ENCODE data around the gene RSAD2. TPM values are rescaled to one million over a fixed set of nuclear protein-coding genes. Genes with fewer than 3 reads are reported as not detected.

RSAD2 gene
- total RNA-seq, 1 experiment from 2014 or later: 37.2 TPM

DNA sequence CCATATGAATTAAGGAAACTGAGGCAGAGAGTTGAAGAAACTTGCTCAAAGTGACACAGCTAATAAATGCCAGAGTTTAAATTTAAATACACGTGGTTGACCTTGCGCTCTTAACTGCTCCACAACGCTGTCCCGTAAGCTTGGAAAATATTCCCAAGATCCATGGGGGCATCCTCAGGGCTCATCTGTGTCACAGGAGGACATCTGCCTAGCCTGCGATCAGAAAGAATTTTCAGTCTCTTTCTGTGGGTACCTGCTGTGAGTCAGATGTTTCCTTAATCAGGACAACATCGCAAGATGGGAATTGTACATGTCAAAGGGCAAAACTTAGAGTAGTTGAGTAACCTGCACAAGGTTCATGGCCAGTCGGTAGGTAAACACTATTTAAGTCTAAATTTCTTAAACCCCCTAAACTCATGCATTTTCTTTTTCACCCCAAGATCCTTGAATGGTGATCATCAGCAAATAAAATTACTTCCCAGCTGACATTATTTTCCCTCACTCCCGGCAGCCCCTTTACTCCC lies 13.3 kb upstream of the RSAD2 start:
- TF ChIP-seq CTCF (IDR thresholded peaks at IDR 0.05; ENCODE audit: unreplicated experiment): no peak
- no peak for DNase-seq
- CTCF ChIA-PET: no interaction called here
- H3K9me3 Mint-ChIP-seq (ENCODE audit: low read depth, unreplicated experiment): peaks cover 2% of the 10 kb centered on the region
- peaks cover 14% of the 10 kb centered on the region for H3K4me1 Mint-ChIP-seq (ENCODE audit: low read depth, unreplicated experiment)
- TSS peak; percentile 63 for BruUV-seq (replicated peaks)
- peak overlapping the region; percentile 78 for H3K4me3 Mint-ChIP-seq (ENCODE audit: low read depth, unreplicated experiment)
- intact Hi-C loops (cut with micrococcal nuclease; ENCODE audit: unreplicated experiment): no loop called here
- no peak overlapping the region for H3K27ac Mint-ChIP-seq (ENCODE audit: unreplicated experiment)
- peaks cover 9% of the 10 kb centered on the region for H3K36me3 Mint-ChIP-seq (ENCODE audit: insufficient read depth, unreplicated experiment)
- no peaks in the 10 kb centered on the region for H3K27me3 Mint-ChIP-seq (ENCODE audit: unreplicated experiment)

GRCh38 chr2:6864923-6865345 lies 12.6 kb upstream of the RSAD2 start:
- CTCF ChIA-PET: no interaction called here
- no peak for DNase-seq
- intact Hi-C loops (cut with micrococcal nuclease; ENCODE audit: unreplicated experiment): no loop called here
- no TSS peak for BruUV-seq (replicated peaks)
- Mint-ChIP-seq H3K9me3 (ENCODE audit: low read depth, unreplicated experiment) (peaks cover 2% of the 10 kb centered on the region), H3K36me3 (ENCODE audit: insufficient read depth, unreplicated experiment) (peaks cover 9% of the 10 kb centered on the region), H3K4me1 (ENCODE audit: low read depth, unreplicated experiment) (peaks cover 14% of the 10 kb centered on the region), H3K27me3 (ENCODE audit: unreplicated experiment) (no peaks in the 10 kb centered on the region), H3K4me3 (ENCODE audit: low read depth, unreplicated experiment) (peak overlapping the region; percentile 78), H3K27ac (ENCODE audit: unreplicated experiment) (no peak overlapping the region)
- TF ChIP-seq CTCF (IDR thresholded peaks at IDR 0.05; ENCODE audit: unreplicated experiment): no peak

- peak within 1 kb of the TSS; percentile 78 for H3K4me3 Mint-ChIP-seq (ENCODE audit: low read depth, unreplicated experiment)
- peak within 1 kb of the TSS; percentile 47 for H3K27ac Mint-ChIP-seq (ENCODE audit: unreplicated experiment)
- peaks cover 9% of the 10 kb centered on the region for H3K36me3 Mint-ChIP-seq (ENCODE audit: insufficient read depth, unreplicated experiment)
- TF ChIP-seq CTCF (IDR thresholded peaks at IDR 0.05; ENCODE audit: unreplicated experiment): no peak
- H3K4me1 Mint-ChIP-seq (ENCODE audit: low read depth, unreplicated experiment): peaks cover 14% of the 10 kb centered on the region
- H3K9me3 Mint-ChIP-seq (ENCODE audit: low read depth, unreplicated experiment): no peaks in the 10 kb centered on the region
- peak; percentile 71 for DNase-seq
- CTCF ChIA-PET: interaction anchor here (1.0 to 1.2 kb wide), 2 partner anchors 12 to 67 kb away, joined by 3 read pairs; no protein-coding TSS in a partner anchor
- BruUV-seq (replicated peaks): no TSS peak
- H3K27me3 Mint-ChIP-seq (ENCODE audit: unreplicated experiment): no peaks in the 10 kb centered on the region
- intact Hi-C loops (cut with micrococcal nuclease; ENCODE audit: unreplicated experiment): loop anchor here (1.0 kb wide), 1 partner anchor 39 kb away; no protein-coding TSS in a partner anchor
Measured at GRCh38 chr2:6865346-6866274, 12.0 kb upstream of the RSAD2 start, which contains the start of gene CMPK2. TSS of gene CMPK2 (minus strand) at chr2:6865907. CDS start at chr2:6865696, 211 bp downstream.

- Mint-ChIP-seq H3K27ac (ENCODE audit: unreplicated experiment) (peak overlapping the region; percentile 47), H3K4me3 (ENCODE audit: low read depth, unreplicated experiment) (peak overlapping the region; percentile 78), H3K4me1 (ENCODE audit: low read depth, unreplicated experiment) (peaks cover 14% of the 10 kb centered on the region), H3K36me3 (ENCODE audit: insufficient read depth, unreplicated experiment) (peaks cover 9% of the 10 kb centered on the region), H3K9me3 (ENCODE audit: low read depth, unreplicated experiment) (no peaks in the 10 kb centered on the region), H3K27me3 (ENCODE audit: unreplicated experiment) (no peaks in the 10 kb centered on the region)
- DNase-seq: peak; percentile 54
- BruUV-seq (replicated peaks): no TSS peak
- peak; percentile 38 for TF ChIP-seq CTCF (IDR thresholded peaks at IDR 0.05; ENCODE audit: unreplicated experiment)
- intact Hi-C loops (cut with micrococcal nuclease; ENCODE audit: unreplicated experiment): loop anchor here (1.0 kb wide), 1 partner anchor 40 kb away; no protein-coding TSS in a partner anchor
- CTCF ChIA-PET: interaction anchor here (1.0 to 1.2 kb wide), 2 partner anchors 12 to 66 kb away, joined by 3 read pairs; no protein-coding TSS in a partner anchor
Measured at GRCh38 chr2:6866275-6866671, 11.3 kb upstream of the RSAD2 start.
